NCI-H748 (cell line): ENCODE data around the gene NKX6-1.

Experiments
- DNase-seq: peaks from one replicate; lab custom pipeline; 2025; ENCODE audit not compliant: unreplicated experiment; lab: John Stamatoyannopoulos, UW

Gene NKX6-1

DNA sequence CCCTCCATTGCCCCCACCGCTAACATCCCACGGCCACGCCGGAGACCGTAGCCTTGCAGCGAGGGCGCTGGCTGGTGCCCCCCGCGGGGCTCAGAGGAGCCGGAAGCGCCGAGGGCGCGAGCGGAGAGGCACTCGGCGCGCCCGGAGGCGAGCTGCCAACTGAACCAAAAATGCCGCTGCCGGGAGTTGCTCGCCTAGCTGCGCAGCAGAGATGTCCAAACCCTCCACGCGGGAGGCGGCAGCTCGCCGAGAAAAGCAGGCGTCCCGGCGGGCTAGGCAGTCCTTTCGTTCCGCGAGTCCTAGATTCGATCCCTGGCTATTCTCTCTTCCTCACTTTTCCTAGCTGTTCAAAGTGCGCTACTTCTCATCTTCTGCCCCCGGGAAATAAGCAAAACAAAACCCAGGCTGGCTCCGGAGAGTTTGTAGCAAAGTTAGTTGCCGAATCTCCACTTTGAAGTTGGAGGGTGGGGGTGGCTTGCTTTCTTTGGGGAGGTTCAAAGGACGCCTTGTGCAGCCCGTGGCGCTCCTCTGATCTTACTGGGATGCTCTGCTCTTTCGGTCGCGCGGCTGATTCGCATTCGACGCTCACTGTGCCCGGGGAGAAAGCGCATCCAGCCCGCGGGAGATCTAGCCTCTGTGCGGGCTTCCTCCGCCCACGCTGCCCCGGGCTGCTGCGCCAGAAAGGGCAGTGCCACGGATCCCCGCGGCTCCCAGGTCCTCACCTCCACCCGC lies 723 bp downstream of the NKX6-1 start:
- DNase-seq, result peak; percentile 61

DNA sequence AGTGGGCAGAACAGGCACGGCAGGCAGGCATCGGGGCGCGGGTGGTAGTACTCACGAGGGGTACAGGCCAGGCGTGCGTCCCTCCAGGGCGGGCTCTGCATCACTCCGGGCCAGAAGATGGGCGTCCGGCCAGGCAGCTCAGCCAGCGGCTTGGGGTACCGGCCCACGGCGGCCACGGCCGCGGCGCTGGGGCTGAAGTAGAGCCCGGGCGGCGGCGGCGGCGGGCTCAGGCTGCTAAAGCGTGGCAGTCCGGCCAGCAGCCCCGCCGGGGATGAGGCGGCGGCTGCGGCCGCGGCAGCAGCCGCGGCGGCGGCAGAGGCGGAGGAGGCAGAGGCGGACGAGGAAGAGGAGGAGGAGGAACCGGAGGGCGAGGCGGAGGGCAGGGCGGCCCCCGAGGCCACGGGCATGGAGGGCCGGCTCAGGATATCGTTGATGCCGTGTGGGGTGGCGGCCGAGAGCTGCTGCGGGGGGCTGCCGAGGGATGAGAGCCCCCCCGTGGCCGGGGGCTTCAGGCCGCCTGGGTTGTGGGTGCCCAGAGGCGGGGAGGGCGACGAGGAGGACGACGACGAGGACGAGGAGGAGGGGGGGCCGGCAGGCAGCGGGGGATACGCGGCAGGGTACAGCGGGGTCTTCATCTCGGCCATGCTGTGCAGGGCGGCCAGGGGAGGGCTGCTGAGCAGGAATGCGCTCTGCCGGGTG lies 1.4 kb downstream of the NKX6-1 start:
- DNase-seq, result peak; percentile 28

DNA sequence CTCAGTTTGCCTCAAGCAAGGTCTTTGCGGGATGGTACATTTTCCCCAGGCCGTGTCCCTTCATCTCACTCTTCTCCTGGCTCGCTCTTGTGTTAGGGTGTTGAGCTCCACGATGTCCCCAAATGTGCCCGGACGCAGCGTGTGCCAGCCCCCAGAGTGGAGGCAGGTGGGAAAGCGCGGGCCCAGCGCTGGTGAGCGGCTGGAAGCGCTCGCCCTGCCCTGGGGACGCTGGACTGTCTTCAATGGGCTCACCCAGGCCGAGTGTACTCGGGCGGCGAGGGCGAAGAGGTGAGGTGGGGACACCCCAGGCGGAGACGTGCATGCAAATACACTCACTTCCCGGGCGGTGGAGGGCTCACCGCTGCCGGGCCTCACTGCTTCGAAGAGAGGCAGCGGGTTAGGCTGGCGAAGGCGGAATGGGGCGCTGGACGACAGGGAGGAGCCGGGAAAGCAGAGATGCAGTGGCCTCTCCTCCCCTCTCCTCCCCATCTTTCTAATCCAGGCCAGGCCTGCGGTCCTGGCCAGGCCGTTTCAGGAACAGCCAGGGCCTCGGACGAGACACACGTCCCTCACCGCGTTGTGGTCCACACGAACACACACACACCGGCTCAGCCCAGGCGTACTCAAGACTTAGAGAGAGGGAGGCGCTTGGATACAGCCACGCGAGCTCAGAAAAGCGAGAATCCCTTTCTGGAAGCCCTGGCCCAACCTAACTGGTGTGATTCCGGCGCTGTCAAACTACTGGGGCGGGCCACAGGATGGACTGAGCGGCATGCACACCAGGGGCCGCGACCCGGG lies 2.2 kb downstream of the NKX6-1 start:
- peak; percentile 15 for DNase-seq

DNA sequence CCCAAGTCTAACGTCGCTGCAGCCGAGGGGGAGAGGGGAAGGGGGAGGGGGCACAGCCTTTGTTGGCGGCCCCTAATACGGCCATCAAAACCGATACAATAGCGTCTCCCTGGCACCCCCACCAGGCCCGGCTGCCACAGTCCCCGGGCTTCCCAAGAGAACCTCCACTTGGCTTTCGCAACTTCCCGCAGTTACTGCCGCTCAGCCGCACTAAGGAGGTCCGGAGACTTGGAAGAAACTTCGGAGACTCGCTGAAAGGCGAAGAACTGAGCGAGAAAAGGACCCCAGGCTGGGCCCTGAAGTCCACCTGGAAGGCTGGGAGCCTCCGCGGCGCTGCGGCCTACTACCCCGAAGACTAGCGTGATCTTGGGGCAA lies 2.8 kb downstream of the NKX6-1 start:
- no peak for DNase-seq

DNA sequence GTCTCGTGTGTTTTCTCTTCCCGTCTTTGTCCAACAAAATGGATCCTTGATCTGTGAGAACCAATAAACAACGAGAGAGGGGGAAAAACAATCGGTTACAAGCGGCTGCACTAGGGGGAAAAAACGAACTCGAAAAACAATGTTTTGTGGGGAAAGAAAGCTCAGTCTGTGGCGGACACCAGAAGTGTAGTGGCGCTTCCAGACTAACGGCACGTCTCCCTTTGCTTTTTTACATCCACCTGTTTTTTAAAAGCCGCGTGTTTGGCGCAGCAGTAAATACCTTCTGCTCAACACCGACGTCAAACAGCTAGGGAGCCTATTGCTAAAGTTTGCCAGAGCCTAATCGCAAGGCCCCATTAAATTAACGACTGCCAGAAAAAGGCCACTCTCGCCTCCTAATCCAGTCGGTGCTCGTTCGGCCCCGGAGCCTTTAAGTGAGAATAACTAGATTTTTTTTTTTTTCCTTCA lies 3.3 kb downstream of the NKX6-1 start:
- DNase-seq, result no peak

DNA sequence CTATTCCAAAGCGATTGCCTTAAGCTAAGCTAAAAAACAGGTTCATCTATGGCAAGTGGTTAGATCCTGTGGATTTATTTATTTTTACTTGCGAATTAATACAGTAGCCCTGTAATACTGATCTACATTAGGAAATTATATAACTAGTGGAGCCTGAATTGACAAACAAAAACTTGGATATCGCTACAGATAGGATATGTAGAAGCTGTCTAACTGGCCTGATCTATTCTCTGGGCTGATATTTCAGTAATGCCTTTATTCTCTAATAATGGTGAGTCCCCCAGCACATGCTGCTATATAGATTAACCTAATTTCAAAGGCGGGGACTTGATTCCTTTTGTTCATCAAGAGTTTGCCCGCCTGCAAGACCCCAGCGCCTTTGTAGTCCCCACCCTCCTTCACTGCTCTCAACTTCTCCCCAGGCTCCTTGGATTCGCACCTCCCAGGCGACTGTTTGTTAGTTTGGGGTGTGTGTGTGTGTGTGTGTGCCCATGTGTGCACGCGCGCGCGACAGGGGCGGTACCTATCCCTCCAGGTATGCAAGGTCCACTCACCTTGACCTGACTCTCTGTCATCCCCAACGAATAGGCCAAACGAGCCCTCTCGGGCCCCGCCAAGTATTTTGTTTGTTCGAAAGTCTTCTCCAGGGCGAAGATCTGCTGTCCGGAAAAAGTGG lies 3.8 kb downstream of the NKX6-1 start:
- DNase-seq, result no peak

DNA sequence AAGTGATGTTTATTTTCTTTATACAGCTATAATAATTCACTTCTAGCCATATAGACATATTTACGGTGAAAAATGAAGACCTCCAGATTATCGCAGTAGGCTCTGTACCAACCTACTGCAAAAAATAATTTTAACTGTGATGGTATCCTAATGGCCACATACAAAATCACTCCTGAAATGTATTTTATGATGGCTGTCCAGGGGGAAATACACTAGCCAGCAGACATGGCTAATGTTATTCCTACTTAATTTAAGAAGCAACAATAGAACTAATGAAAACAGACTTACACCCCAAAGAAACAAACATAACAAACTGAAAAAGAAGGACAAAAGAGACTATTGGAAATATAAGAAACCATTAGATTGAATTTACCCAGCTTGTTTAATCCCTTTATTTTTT lies 4.6 kb downstream of the NKX6-1 start:
- no peak for DNase-seq

DNA sequence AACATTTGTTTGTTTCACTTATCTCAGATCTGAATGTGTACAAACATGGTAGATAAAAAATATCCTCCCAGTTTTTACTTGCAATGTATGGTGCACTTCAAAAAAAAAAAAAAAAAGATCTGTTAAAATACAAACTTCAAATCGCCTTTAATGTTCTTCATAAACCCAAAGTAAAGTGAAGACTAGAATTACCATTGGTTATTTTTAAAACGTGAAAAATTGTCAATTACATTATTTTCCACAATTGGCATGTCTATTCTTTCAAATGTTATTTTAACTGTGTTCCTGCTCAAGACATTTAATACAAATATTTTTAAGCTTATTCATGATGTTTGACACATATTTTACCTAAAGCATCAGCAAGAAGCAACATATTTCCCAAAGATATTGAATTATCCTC lies 5.0 kb downstream of the NKX6-1 start:
- DNase-seq, result no peak

DNA sequence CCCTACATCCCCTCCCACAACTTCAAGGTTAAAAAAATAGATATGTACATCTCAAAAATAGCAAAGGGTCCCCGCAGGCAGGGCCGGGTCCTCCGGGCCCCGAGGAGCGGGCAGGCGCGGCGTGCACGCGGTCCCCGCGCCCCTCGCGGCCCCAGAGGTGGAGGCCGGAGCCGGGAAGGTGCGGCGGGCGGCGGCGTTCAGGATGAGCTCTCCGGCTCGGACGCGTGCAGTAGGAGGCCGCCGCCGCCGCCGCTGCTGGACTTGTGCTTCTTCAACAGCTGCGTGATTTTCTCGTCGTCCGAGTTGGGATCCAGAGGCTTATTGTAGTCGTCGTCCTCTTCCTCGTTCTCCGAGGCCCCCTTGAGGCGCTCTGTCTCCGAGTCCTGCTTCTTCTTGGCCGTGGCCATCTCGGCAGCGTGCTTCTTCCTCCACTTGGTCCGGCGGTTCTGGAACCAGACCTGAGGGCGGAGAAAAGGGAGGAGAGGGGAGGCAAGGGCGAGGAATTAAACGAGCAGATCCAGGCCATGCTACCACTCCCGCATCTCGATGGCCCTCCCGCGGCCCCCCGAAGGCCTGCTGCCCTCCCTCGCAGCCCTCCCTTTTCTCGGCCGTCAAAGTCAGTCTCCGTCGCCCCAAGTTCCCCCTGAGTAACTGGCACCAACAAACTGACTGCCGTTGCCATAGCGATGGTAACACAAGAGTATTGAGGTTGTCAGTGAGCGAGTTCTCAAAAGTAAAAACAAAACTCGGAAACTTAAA lies 5.8 kb downstream of the NKX6-1 start:
- no peak for DNase-seq

DNA sequence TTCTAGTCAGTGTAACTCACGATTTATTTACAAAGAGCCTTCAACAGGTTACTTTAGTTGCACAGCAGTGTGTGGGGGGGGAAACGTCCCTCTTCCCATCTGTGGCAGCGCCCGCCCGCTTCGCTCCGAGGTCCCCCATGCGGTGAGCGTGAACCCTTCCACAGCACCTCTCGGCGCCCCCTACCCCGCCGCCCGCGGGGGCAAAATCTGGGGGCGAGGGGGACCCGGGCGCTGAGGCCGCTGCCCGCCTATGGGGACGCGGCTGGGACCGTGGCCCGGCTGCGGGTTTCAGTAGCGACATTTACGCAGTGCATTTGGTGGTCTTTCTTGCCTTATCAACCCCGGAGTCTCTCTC lies 6.4 kb downstream of the NKX6-1 start:
- DNase-seq, result no peak

DNA sequence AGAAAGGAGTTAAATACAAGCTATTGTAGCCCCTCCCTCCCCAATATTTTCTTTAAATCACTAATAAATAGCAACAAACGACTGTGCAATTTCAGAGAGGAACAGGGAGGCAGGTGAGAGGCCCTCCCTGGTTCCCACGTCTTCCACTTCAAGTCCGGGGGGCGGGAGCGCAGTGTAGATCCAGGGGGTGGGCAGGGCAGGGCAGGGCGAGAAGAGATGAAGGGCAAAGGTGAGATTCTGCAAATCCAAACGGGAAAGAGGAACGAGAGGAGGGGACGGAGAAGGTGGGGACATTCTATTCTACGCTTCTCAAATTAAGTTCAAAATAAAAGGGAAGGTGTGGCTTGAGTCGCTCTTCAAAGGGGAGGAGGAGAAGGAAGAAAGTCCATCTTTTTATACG lies 6.8 kb downstream of the NKX6-1 start:
- DNase-seq, result no peak

DNA sequence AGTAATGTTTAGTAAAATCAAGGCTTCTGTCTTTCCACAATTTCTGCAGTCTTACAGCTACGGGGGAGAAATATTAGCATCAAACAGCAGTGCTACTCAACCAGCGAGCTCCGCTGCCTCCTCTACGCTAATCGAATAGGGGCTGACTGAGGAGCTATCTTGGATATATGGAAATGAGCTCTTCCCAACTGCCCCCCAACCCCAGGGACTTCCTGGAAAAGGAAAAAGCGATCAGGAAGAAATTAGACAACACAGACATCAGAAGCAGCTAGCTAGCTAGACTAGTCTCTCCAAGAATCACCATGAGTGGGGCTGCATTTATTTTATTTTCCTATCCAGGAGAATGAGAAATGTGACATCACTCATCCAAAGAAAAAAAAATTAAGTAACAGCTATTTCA lies 7.6 kb downstream of the NKX6-1 start:
- DNase-seq, result no peak

DNA sequence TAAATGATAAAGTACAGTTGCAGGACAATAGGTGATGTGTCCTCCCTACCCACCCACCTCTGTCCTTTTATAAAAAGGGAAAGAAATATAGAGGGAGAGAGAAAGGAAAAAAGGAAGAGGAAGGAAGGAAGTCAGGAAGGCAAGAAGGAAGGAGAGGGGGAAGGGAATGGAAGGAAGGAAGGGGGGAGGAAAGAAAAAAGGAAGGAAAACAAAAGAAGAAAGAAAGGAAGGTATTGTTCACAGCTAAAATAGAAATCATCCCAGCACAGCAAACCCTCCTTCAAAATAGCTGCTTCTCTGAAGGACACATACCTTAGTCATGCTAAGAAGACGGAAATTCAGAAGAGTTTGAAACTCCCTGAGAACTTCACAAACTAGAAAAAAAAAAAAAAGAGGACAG lies 8.4 kb downstream of the NKX6-1 start:
- DNase-seq, result no peak

DNA sequence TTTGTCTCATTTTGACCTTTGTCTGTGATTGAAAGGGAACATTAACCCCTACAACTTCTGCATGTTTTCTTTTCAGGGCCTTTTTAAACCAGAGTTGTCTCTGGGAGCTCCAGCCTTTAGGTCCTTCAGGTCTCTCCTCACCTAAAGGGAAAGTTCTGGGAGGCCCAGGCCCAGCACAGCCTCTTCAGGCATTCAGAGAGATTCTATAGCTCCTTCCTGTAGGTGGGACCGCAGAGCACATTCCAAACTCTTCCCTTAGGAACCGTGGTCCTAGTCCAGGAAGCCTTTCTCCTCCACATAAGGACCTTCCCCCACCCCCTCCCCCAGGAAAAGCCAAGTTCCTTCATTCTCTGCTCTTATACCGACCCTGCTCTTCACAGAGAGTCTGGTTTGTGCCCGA lies 14.9 kb downstream of the NKX6-1 start:
- no peak for DNase-seq

DNA sequence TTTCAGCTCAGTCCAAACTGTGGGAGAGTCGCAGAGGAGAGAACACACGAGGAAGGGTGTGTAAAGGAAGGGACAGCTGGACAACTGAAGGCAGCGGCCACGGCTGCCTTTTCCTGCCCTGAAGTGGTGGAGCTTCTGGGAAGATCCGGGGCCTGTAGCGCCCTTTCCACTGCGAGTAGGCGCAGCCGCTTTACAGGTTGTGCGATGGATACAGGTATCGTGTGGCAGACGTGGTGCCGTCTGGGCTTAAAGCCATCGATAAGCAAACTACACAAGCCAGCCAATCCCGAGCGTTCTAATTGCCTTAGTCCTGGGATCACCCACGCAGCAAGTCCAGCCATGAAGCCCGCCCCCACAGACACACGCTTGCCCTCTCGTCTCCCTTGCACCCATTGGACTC lies 15.4 kb downstream of the NKX6-1 start:
- no peak for DNase-seq

DNA sequence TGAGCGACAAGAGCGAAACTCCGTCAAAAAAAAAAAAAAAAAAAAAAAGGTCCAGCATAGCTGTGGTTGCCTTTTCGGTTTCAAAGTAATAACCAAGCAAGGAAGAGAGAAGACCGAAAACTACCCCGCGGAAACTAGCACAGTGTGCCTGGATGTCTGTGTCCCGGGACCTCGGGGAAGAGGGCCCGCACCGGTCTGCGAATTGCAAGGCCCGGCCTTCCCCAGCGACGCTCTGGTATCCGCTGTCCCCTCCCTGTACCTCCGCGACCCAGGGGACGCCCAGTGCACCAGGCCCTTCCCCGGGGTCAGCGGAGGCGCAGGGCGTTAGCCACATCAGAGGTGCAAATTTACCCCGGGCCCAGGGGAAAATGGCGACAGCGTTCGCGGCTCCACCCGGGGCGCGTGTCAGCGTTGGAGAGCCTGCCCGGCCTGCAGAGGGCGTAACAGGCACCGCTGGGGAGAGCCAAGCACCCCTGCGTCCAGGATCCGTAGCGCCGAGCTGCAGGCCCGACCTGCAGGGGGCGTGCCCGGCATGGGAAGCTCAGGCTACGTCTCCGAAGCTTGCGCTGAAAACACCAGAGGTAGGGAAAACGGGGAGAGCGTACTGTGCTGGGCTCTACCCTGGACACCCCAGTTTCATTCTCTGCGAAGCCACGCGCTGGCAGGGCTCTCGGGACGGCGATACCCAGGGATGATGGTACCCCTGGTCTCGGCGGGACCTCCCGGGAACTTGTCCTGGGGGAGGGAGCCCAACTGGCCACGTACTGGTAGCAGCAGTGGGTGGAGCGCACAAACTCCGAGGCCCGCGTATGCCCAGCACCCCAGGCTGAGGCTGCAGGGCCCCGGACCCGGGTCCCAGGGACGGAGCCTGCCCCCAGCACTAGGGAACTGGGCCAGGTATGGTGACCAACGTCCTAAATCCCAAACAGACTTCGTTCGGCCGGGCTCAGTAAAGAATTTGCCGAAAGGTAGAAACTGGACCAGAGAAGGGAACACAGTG lies 16.2 kb downstream of the NKX6-1 start:
- DNase-seq, result no peak

DNA sequence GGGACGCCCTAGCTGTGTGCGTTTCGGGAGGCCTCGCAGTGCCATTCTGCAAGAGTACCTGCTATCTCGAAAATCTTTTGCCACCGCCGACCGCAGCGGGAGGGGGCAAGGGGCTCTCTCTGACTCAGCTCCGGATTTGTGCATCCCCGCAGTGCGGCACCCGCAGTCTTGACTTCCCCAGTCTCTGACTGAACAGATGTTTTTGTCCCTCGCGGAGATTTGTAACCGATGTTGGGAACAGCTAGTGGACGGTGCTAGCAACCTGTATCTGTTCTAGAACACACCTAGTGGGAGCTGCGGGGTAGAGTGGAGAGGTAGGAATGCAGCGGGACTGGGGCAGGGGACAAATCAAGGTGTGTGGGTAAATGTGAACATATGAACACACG lies 17.2 kb downstream of the NKX6-1 start:
- no peak for DNase-seq

DNA sequence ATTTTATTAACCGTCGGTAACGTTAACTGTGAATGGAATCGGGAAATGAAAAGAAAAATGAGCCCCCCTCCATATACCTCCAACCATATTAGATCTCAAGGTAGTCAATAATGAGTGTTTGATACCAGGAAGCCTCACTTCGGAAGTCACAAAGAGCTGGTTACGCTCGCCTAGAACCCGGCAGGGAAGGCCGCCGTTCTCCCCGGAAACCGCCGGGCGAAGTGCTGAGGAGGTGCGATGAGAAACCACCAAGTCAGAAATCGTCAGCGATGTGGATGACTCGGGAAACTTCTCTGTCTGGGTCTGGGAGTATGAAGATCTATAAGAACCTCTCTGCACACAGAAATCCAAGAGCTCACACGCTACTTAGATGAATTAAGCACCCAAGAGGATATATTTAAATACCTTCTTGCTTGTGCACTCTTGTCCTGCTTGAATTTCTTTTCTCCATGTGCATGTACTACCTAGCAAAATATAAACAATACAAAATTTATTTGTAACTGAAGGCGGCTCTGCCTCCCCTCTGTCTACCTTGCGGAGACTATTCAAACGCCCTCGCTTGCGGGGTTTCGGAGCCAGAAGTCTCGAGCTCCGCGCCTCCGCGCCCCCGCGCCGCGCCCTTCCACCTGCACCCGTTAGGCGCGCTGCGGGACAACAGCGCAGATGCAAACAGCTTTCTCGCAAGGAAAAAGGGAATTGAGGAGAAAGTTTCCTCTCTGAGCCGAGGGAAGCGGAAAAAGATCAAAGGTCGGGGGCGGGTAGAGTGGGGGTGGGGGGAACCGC lies 17.8 kb downstream of the NKX6-1 start:
- no peak for DNase-seq

DNA sequence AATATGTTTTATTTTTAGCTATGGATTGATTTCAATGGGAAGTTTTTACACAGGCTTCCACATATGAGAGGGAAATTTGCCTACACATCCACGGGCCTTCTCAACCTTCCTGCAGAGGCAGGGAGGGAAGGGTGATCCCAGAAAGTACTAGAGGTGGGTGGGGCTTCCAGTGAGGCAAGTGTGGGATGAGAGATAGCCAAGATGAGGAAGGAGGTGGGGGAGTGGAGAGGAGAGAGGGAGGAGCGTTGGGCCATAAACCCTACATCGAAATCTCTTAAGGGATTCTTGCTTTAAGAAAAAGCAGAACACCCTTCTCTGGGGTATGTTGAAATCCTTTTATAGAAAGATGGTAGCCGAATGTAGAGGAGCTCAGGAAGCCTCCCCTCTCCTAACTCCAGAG lies 19.0 kb downstream of the NKX6-1 start:
- DNase-seq, result no peak
